Left colon (tissue), 2 donors: ENCODE results near the gene PRDM5. TPM values are rescaled to one million over a fixed set of nuclear protein-coding genes. Genes with fewer than 3 reads are reported as not detected.
A peak's percentile ranks its signal among the peaks of the same experiment; 100 is the strongest.

Experiments used
- ATAC-seq: fragments of 200-7000 bp; cut with Tn5 transposase; one replicate; pipeline ENCODE4 v1.9.1; 2020; ENCODE audit warnings: mild to moderate bottlenecking, moderate library complexity
- DNase-seq, 2 donors: peaks; one replicate each; pipeline ENCODE4 v3.0.0-alpha.2; 2020
- intact Hi-C, 2 donors: fragments of 100-400 bp; cut with DNase I in 1 of 2; cut with micrococcal nuclease in 1 of 2; formaldehyde crosslinking; loops; one replicate each; pipeline versions ENCODE4 v1.11.2 to v1.14.0; 2022; cut with DNase I, micrococcal nuclease
- total RNA-seq, 2 donors: library from RNA; stranded (reverse); fragmentation: NEBNext Ultra II Directional; extraction: Animal tissue kit (Norgen Biotek cat#: 25700); gene quantifications; one replicate each; pipeline ENCODE4 v1.2.1, GENCODE V29; 2021
- donor health status: DM: no; HTN: no; CAD: no.
- donor health status: DM: yes; HTN: yes; CAD: no.

Gene PRDM5
- total RNA-seq, 2 donors from 2014 or later: 7.0 to 7.4 TPM

- intact Hi-C loops: no loop called here
- DNase-seq (no peak), ATAC-seq (no peak)
Observed at GRCh38 chr4:120837656-120838055, 84.9 kb downstream of the PRDM5 start.

- intact Hi-C loops: no loop called here
- DNase-seq (no peak), ATAC-seq (no peak)
Observed at GRCh38 chr4:120835342-120835741, 87.2 kb downstream of the PRDM5 start.

- intact Hi-C loops: no loop called here
- DNase-seq (no peak), ATAC-seq (no peak)
Observed at GRCh38 chr4:120830204-120830603, 92.3 kb downstream of the PRDM5 start.

- ATAC-seq (no peak), DNase-seq (no peak)
- intact Hi-C loops: no loop called here
Observed at GRCh38 chr4:120829113-120829831, 93.3 kb downstream of the PRDM5 start.

GRCh38 chr4:120826853-120827252, 95.7 kb downstream of the PRDM5 start:
- DNase-seq (no peak), ATAC-seq (no peak)
- intact Hi-C loops: no loop called here

GRCh38 chr4:120826449-120826848, 96.1 kb downstream of the PRDM5 start:
- no peak for ATAC-seq
- no peak for DNase-seq
- intact Hi-C loops: no loop called here

GRCh38 chr4:120824946-120825345, 97.6 kb downstream of the PRDM5 start:
- intact Hi-C loops: no loop called here
- peak; percentile 99 for ATAC-seq
- no peak for DNase-seq

- no peak for DNase-seq
- intact Hi-C loops: no loop called here
- ATAC-seq: no peak
Observed at GRCh38 chr4:120821977-120822376, 100.5 kb downstream of the PRDM5 start.

- intact Hi-C loops: no loop called here
- no peak for DNase-seq
- ATAC-seq: no peak
Observed at GRCh38 chr4:120821029-120821428, 101.5 kb downstream of the PRDM5 start.

GRCh38 chr4:120819805-120820437, 102.6 kb downstream of the PRDM5 start:
- no peak for ATAC-seq
- intact Hi-C loops: no loop called here
- DNase-seq: no peak

- intact Hi-C loops: no loop called here
- ATAC-seq (no peak), DNase-seq (no peak)
Observed at GRCh38 chr4:120816296-120816965, 106.1 kb downstream of the PRDM5 start.

- intact Hi-C loops: no loop called here
- no peak for ATAC-seq
- DNase-seq: no peak
Observed at GRCh38 chr4:120815361-120815760, 107.2 kb downstream of the PRDM5 start.

GRCh38 chr4:120814886-120815285, 107.6 kb downstream of the PRDM5 start:
- DNase-seq (no peak), ATAC-seq (no peak)
- intact Hi-C loops: no loop called here

GRCh38 chr4:120812216-120812615, 110.3 kb downstream of the PRDM5 start:
- ATAC-seq (no peak), DNase-seq (no peak)
- intact Hi-C loops: no loop called here

GRCh38 chr4:120809518-120809917, 113.0 kb downstream of the PRDM5 start:
- no peak for DNase-seq
- intact Hi-C loops: no loop called here
- no peak for ATAC-seq

GRCh38 chr4:120808475-120809141, 113.9 kb downstream of the PRDM5 start:
- ATAC-seq: no peak
- no peak for DNase-seq
- intact Hi-C loops: no loop called here

- DNase-seq (no peak), ATAC-seq (no peak)
- intact Hi-C loops: no loop called here
Observed at GRCh38 chr4:120801137-120801758, 121.3 kb downstream of the PRDM5 start.

GRCh38 chr4:120798570-120798969, 124.0 kb downstream of the PRDM5 start:
- DNase-seq: no peak
- ATAC-seq: no peak
- intact Hi-C loops: no loop called here

GRCh38 chr4:120796271-120796670, 126.3 kb downstream of the PRDM5 start:
- no peak for ATAC-seq
- no peak for DNase-seq
- intact Hi-C loops: no loop called here
